Keratinocyte (primary cell): ENCODE measurements around the gene KRT71. TPM values are rescaled to one million over a fixed set of nuclear protein-coding genes. Genes with fewer than 3 reads are reported as not detected.

Experiments used
- DNase-seq: peaks from one replicate; pipeline ENCODE4 v3.0.0-alpha.2; 2011; ENCODE audit warnings: low read depth, missing footprints, low spot score
- FAIRE-seq: peaks from 2 replicates; lab custom pipeline; 2011; peaks lifted over from hg19 to GRCh38; lab: Jason Lieb, UNC
- H2AFZ ChIP-seq: 2 replicates; pipeline ENCODE4 v1.6.0; 2012; ENCODE audit warnings: low read length, control low read depth, inconsistent platforms; ENCODE audit not compliant: control insufficient read depth
- H3K27ac ChIP-seq: 2 replicates; pipeline ENCODE4 v1.5.1; 2011; ENCODE audit warnings: low read length; ENCODE audit not compliant: control insufficient read depth, insufficient read depth
- H3K27me3 ChIP-seq: 3 replicates; pipeline ENCODE4 v1.6.0; 2011; ENCODE audit warnings: low read length; ENCODE audit not compliant: control insufficient read depth, insufficient read depth; ENCODE audit errors: extremely low read depth
- H3K36me3 ChIP-seq, 2 experiments: 2 replicates in 1 of 2; 3 replicates in 1 of 2; pipeline ENCODE4 v1.5.1; 2011; ENCODE audit warnings: low read length in 2 of 2, mild to moderate bottlenecking in 1 of 2; ENCODE audit not compliant: control insufficient read depth in 2 of 2, insufficient read depth in 2 of 2; ENCODE audit errors: extremely low read depth in 1 of 2
- H3K4me1 ChIP-seq: 3 replicates; pipeline ENCODE4 v1.5.1; 2011; ENCODE audit warnings: low read length; ENCODE audit not compliant: control insufficient read depth, insufficient read depth; ENCODE audit errors: extremely low read depth
- H3K4me2 ChIP-seq: 3 replicates; pipeline ENCODE4 v1.6.0; 2011; ENCODE audit warnings: low read depth, low read length; ENCODE audit not compliant: control insufficient read depth, insufficient read depth; ENCODE audit errors: extremely low read depth
- H3K4me3 ChIP-seq, 3 experiments: fragments of 200-600 bp in 1 of 3; sonication (generic) in 1 of 3; 2 replicates in 2 of 3; 3 replicates in 1 of 3; pipeline ENCODE4 v1.5.1; 2011 to 2016; ENCODE audit warnings: low read length in 3 of 3, mild to moderate bottlenecking in 3 of 3, control low read depth in 2 of 3, inconsistent platforms in 1 of 3, low read depth in 1 of 3, mixed read lengths in 1 of 3, mixed run types in 1 of 3, moderate library complexity in 1 of 3; ENCODE audit not compliant: control insufficient read depth in 2 of 3, insufficient read depth in 2 of 3; ENCODE audit errors: extremely low read depth in 1 of 3
- H3K79me2 ChIP-seq: 2 replicates; pipeline ENCODE4 v1.6.0; 2012; ENCODE audit warnings: low read length; ENCODE audit not compliant: control insufficient read depth, insufficient read depth
- H3K9ac ChIP-seq: 3 replicates; pipeline ENCODE4 v1.6.0; 2011; ENCODE audit warnings: low read length; ENCODE audit not compliant: control insufficient read depth, insufficient read depth; ENCODE audit errors: extremely low read depth
- H3K9me1 ChIP-seq: 3 replicates; pipeline ENCODE4 v1.6.0; 2011; ENCODE audit warnings: low read length; ENCODE audit not compliant: control insufficient read depth, insufficient read depth; ENCODE audit errors: extremely low read depth
- H3K9me3 ChIP-seq: 2 replicates; pipeline ENCODE4 v1.5.1; 2012; ENCODE audit warnings: low read depth, low read length; ENCODE audit not compliant: control insufficient read depth
- H4K20me1 ChIP-seq: 3 replicates; pipeline ENCODE4 v1.6.0; 2011; ENCODE audit warnings: low read length; ENCODE audit not compliant: control insufficient read depth, insufficient read depth; ENCODE audit errors: extremely low read depth
- CTCF ChIP-seq, 3 experiments: IDR thresholded peaks in 1 of 3; conservative IDR thresholded peaks in 1 of 3; optimal IDR thresholded peaks in 1 of 3; 2 replicates in 2 of 3; 3 replicates in 1 of 3; pipeline versions ENCODE3 to v1.5.1; 2011; ENCODE audit warnings: low read length in 3 of 3, mild to moderate bottlenecking in 3 of 3, moderate library complexity in 2 of 3, control low read depth in 1 of 3, inconsistent platforms in 1 of 3; ENCODE audit not compliant: insufficient read depth in 2 of 3; ENCODE audit errors: extremely low read depth in 1 of 3
- EZH2 ChIP-seq: IDR thresholded peaks from one replicate; pipeline ENCODE4 v1.6.1; 2012; ENCODE audit warnings: inconsistent platforms, mild to moderate bottlenecking, low read length, moderate library complexity
- dilution Hi-C: fragments of 300-500 bp; cut with MboI; formaldehyde crosslinking; loops from one replicate; pipeline ENCODE4 v1.7.0; 2020; ENCODE audit warnings: low sequenced_read_pairs; ENCODE audit not compliant: extremely low pct_ligation_motif_present
- polyA plus RNA-seq, 5 experiments: library from polyadenylated mRNA; depleted of rRNA in 3 of 5; stranded (reverse) in 3 of 5; stranded (forward) in 1 of 5; unstranded in 1 of 5; fragments of >200 nt; gene quantifications; 1 replicate in 1 of 5; 2 replicates in 3 of 5; 3 replicates in 1 of 5; pipeline versions ENCODE4 v1.2.1 to v1.2.3, GENCODE V29; 2011 to 2012; ENCODE audit warnings: missing spikeins in 2 of 5, low read depth in 1 of 5, low replicate concordance in 1 of 5

Gene KRT71
- polyA plus RNA-seq, 1 donor (not counting 4 experiments of a cell fraction or from before 2014, with no cell fraction given) = not detected

DNA sequence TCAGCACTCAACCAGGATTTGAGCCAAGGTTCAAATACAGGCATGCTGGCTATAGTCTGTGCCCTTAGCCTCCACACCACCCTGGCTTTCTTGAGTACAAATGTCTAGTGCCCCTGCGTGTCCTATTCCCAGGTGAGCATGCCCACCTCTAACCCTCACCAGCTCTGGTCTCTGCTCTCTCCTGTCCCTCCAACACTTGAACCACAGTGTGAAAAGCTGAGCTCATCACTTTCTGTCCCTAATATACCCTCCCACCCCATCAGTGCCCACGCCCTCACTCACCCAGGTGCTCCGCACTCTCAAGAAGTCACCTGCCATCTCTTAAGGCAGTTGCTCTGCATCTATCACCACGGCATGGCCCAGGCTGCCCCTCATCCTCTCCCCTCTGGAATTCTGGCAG, 7.0 kb upstream of the KRT71 start:
- Histone ChIP-seq H3K79me2 (no peaks in the 10 kb centered on the region), H3K9ac (no peak overlapping the region), H3K36me3 (no peaks in the 10 kb centered on the region), H3K27ac (no peak overlapping the region), H3K4me2 (no peak overlapping the region), H3K9me1 (no peaks in the 10 kb centered on the region), H3K27me3 (peaks cover 2% of the 10 kb centered on the region), H3K9me3 (no peaks in the 10 kb centered on the region), H3K4me1 (no peaks in the 10 kb centered on the region), H3K4me3 (no peak overlapping the region), H2AFZ (no peak overlapping the region), H4K20me1 (no peaks in the 10 kb centered on the region)
- TF ChIP-seq EZH2 (no peak), CTCF (optimal IDR thresholded peaks at IDR 0.05 in 1 of 3, IDR thresholded peaks at IDR 0.05 in 1 of 3, conservative IDR thresholded peaks at IDR 0.05 in 1 of 3; ENCODE audit: extremely low read depth in 1 of 3, insufficient read depth in 2 of 3, low read length in 3 of 3) (no peak)
- no peak for DNase-seq
- dilution Hi-C loops = no loop called here
- FAIRE-seq = no peak

- no peaks in the 10 kb centered on the region for H3K79me2 ChIP-seq
- H3K9ac ChIP-seq = no peak overlapping the region
- no peak for TF ChIP-seq CTCF (optimal IDR thresholded peaks at IDR 0.05 in 1 of 3, IDR thresholded peaks at IDR 0.05 in 1 of 3, conservative IDR thresholded peaks at IDR 0.05 in 1 of 3; ENCODE audit: extremely low read depth in 1 of 3, insufficient read depth in 2 of 3, low read length in 3 of 3)
- TF ChIP-seq EZH2 = no peak
- dilution Hi-C loops = no loop called here
- no peak overlapping the region for H3K27ac ChIP-seq
- H3K27me3 ChIP-seq = no peaks in the 10 kb centered on the region
- H3K4me2 ChIP-seq = no peak overlapping the region
- no peaks in the 10 kb centered on the region for H3K4me1 ChIP-seq
- H3K9me1 ChIP-seq = no peaks in the 10 kb centered on the region
- H3K4me3 ChIP-seq = no peak overlapping the region
- H3K36me3 ChIP-seq = no peaks in the 10 kb centered on the region
- no peaks in the 10 kb centered on the region for H4K20me1 ChIP-seq
- H3K9me3 ChIP-seq = no peaks in the 10 kb centered on the region
- no peak overlapping the region for H2AFZ ChIP-seq
- no peak for FAIRE-seq
- no peak for DNase-seq
Observed at GRCh38 chr12:52558781-52559445, 6.0 kb upstream of the KRT71 start.
